ENCODE measurements around the gene BCL11B. TPM values are rescaled to one million over a fixed set of nuclear protein-coding genes. Genes with fewer than 3 reads are reported as not detected.
A peak's percentile ranks its signal among the peaks of the same experiment; 100 is the strongest.

BCL11B gene
- total RNA-seq, 2 donors from 2014 or later: 0.19 to 0.43 TPM

DNA sequence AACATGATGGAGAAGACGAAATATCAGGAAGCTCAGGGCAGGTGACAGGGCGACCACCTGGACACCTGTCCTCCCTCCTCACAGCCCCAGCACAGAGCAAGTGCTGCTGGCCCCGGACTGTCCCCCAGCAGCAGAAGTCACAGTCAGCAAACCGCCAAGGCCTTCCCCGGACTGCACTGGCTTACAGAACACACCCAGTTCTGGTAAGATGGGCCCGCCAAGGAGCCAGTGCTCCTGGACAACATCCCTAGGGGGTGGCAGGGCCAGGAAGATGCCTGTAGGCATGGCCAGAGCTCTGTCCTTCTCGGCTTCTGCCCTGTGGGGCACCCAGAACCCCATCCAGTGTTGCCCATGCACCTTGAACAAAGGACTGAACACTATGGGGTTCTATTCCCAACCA, 77.9 kb downstream of the BCL11B start:
- Histone ChIP-seq H3K36me3 (no peaks in the 10 kb centered on the region), H3K4me1 (peaks cover 0 to 18% of the 10 kb centered on the region in 2 donors), H3K27ac (no peak overlapping the region), H3K4me3 (no peak overlapping the region), H3K9me3 (no peaks in the 10 kb centered on the region), H3K27me3 (no peaks in the 10 kb centered on the region)
- TF ChIP-seq, protein P1, sequence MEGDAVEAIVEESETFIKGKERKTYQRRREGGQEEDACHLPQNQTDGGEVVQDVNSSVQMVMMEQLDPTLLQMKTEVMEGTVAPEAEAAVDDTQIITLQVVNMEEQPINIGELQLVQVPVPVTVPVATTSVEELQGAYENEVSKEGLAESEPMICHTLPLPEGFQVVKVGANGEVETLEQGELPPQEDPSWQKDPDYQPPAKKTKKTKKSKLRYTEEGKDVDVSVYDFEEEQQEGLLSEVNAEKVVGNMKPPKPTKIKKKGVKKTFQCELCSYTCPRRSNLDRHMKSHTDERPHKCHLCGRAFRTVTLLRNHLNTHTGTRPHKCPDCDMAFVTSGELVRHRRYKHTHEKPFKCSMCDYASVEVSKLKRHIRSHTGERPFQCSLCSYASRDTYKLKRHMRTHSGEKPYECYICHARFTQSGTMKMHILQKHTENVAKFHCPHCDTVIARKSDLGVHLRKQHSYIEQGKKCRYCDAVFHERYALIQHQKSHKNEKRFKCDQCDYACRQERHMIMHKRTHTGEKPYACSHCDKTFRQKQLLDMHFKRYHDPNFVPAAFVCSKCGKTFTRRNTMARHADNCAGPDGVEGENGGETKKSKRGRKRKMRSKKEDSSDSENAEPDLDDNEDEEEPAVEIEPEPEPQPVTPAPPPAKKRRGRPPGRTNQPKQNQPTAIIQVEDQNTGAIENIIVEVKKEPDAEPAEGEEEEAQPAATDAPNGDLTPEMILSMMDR (IDR thresholded peaks at IDR 0.05): no peak
- no peak for DNase-seq (ENCODE audit: low spot score)

DNA sequence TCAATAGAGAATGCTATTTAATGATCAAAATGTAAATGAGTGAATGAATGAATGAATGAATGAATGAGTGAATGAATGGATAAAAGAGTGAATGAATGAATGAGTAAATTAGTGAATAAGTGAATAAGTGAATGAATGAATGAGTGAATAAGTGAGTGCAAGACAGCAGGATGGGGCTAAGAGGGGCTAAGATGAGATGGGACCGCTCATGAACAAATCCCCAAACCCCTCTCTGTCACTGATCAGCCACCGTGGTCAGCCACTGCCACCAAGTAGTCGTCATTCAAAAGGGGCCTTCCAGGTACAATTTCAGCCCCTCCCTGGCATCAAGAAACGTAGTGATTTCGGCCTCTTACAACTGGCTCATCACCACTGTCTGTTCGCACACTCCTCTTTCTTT, 79.2 kb downstream of the BCL11B start:
- H3K27ac ChIP-seq: no peak overlapping the region
- H3K9me3 ChIP-seq: no peaks in the 10 kb centered on the region
- DNase-seq (ENCODE audit: low spot score): no peak
- TF ChIP-seq, protein P1 (IDR thresholded peaks at IDR 0.05): no peak
- H3K4me1 ChIP-seq: peaks cover 0 to 18% of the 10 kb centered on the region in 2 donors
- H3K36me3 ChIP-seq: no peaks in the 10 kb centered on the region
- H3K27me3 ChIP-seq: no peaks in the 10 kb centered on the region
- no peak overlapping the region for H3K4me3 ChIP-seq

DNA sequence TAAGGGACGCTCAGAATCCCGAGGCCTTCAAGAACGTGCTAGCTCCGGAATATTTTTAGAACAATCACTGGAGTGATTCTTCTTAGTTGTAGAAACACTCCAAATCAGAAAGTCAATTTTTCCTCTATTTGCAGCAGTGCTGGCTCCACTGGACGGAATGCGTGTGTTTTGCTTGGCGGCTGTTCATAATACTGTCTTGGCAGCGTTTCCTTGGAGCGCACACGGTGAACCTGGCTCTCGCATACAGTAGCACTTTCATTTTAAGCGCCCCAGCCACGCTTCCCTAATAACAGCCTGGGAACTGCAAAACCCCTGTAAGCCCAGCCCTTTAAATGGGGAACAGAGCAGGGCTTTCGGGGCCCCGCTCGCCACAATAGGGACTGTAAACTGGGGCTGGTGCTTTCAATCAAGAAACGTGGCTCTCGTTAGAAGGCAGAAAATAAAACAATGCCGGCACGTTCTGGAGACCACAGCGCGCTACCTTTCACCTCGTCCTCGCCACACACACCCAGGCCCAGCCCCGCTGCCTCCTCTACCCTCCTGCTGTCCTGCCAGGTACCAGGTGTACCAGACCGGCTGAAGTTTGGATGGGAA, 79.9 kb downstream of the BCL11B start:
- peak; percentile 78 for DNase-seq (ENCODE audit: low spot score)
- peak overlapping the region; percentile 16 to 34 for H3K4me3 ChIP-seq
- TF ChIP-seq, protein P1 (IDR thresholded peaks at IDR 0.05): no peak
- H3K9me3 ChIP-seq: no peaks in the 10 kb centered on the region
- H3K4me1 ChIP-seq: peaks cover 0 to 18% of the 10 kb centered on the region in 2 donors
- no peaks in the 10 kb centered on the region for H3K27me3 ChIP-seq
- H3K27ac ChIP-seq: peak overlapping the region in 1 of 2 donors; percentile 20
- H3K36me3 ChIP-seq: no peaks in the 10 kb centered on the region

DNA sequence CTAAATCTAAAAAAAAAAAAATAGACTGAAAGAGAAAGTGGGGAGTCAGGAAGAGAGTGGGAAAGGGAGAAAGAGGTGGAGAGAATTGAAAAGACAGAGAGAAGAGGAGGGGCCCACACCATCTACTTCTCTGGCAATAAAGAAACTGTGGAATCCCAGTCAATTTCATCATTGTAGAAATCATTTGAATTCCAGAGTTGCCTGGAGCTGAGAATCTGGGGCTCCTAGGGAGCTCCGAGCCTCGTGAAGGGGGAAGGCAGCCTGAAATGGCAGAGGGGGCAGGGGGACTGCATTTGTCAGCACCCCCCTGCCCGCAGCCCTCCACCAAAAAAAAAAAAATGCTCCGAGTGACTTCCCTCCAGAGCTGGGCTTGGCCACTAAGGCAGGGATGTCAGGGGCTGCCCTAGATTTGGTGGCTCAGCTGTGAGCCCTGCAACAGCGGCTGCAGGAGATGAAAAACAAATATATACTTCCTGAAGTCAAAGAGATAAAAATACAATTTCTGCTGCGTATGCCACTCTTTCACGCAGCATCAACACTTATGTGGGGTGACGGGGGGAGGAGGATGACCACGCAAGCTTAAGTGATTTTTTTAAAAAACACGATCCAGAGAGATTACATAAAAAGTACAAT, 80.5 kb downstream of the BCL11B start:
- H3K9me3 ChIP-seq: no peaks in the 10 kb centered on the region
- H3K4me1 ChIP-seq: peaks cover 0 to 18% of the 10 kb centered on the region in 2 donors
- no peak for DNase-seq (ENCODE audit: low spot score)
- H3K4me3 ChIP-seq: peak overlapping the region; percentile 16 to 34
- H3K27ac ChIP-seq: peak overlapping the region in 1 of 2 donors; percentile 20
- H3K36me3 ChIP-seq: no peaks in the 10 kb centered on the region
- no peaks in the 10 kb centered on the region for H3K27me3 ChIP-seq
- TF ChIP-seq, protein P1 (IDR thresholded peaks at IDR 0.05): no peak

DNA sequence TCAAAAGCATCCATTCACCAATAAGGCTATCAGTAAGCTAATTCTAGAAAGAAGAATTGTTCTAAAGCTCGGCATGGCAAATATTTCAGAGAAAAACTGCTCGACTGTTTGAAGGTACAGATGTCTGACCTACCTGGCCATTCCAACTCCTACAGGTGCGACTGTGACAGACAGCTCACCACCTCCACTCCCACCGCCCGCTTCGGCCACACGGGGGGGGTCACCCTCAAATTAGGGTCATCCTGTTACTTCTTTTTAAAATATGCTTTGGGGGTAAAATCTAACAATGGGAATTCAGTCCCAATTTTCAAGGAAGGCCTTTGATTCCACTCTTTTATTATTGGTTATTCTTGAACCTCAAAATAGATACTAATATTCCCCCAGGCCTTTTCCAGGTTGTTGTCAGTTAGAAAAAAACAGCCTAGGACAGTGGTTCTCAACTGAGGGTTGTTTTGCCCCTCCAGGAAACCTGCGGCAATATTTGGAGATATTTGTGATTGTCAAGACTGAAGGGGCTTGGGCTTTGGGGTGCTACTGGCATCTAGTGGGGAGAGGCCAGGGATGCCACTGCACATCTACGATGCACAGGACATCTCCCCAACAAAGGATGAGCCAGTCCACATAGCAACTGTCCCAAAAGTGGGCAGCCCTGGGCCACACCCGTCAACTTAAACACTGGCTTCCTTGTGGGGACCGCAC, 81.2 kb downstream of the BCL11B start:
- peaks cover 0 to 18% of the 10 kb centered on the region in 2 donors for H3K4me1 ChIP-seq
- no peak for DNase-seq (ENCODE audit: low spot score)
- TF ChIP-seq, protein P1 (IDR thresholded peaks at IDR 0.05): no peak
- no peak overlapping the region for H3K27ac ChIP-seq
- no peak overlapping the region for H3K4me3 ChIP-seq
- no peaks in the 10 kb centered on the region for H3K27me3 ChIP-seq
- no peaks in the 10 kb centered on the region for H3K36me3 ChIP-seq
- no peaks in the 10 kb centered on the region for H3K9me3 ChIP-seq

Measured in right atrium auricular region (tissue), 2 donors.